Hepatocyte (in vitro differentiated cells): ENCODE measurements around the gene GALNTL6.

ENCODE experiments used
- CTCF ChIP-seq: fragments of 200-600 bp; sonication (generic); IDR thresholded peaks from 2 replicates; pipeline ENCODE4 v1.5.1; 2016; ENCODE audit warnings: antibody characterized with exemption, mild to moderate bottlenecking; ENCODE audit not compliant: poor library complexity
- EZH2 ChIP-seq: fragments of 200-600 bp; sonication (generic); IDR thresholded peaks from 2 replicates; pipeline ENCODE4 v1.6.1; 2016; ENCODE audit warnings: antibody characterized with exemption, mild to moderate bottlenecking, borderline replicate concordance
- EZH2phosphoT487 ChIP-seq: fragments of 200-600 bp; sonication (generic); IDR thresholded peaks from one replicate; pipeline ENCODE4 v1.6.1; 2018; ENCODE audit warnings: antibody characterized with exemption, mild to moderate bottlenecking, low read depth, moderate library complexity; ENCODE audit not compliant: unreplicated experiment, severe bottlenecking

GRCh38 chr4:173005912-173006633 is 1192.9 kb downstream of the GALNTL6 start:
- TF ChIP-seq CTCF, result no peak
- TF ChIP-seq EZH2, result no peak
- no peak for TF ChIP-seq EZH2phosphoT487
